Heart right ventricle (tissue), 16 donors: Measurements from ENCODE around the gene ZNF438. TPM values are rescaled to one million over a fixed set of nuclear protein-coding genes. Genes with fewer than 3 reads are reported as not detected.
"Not testable (repeated sequence)": the region's sequence is repeated elsewhere in the genome, so short reads cannot be mapped to it uniquely, and the experiment has no call there.

ENCODE experiments used
- ATAC-seq, 8 donors: fragments of 200-7000 bp; cut with Tn5 transposase; one replicate each; pipeline ENCODE4 v1.9.1; 2020; ENCODE audit warnings: mild to moderate bottlenecking in 8 of 8, moderate library complexity in 8 of 8, moderate number of reproducible peaks in 1 of 8
- DNase-seq, 2 donors: peaks; one replicate each; pipeline ENCODE4 v3.0.0-alpha.2; 2020
- H3K27ac ChIP-seq, 10 donors: fragments of 200-600 bp; sonication (generic) in 2 of 10; one replicate each; pipeline versions ENCODE4 v1.5.0 to v1.8.0; 2020 to 2022; ENCODE audit warnings: mild to moderate bottlenecking in 3 of 10
- H3K27me3 ChIP-seq, 7 donors: fragments of 200-600 bp; one replicate each; pipeline ENCODE4 v1.8.0; 2021 to 2022; ENCODE audit warnings: mild to moderate bottlenecking in 2 of 7
- H3K36me3 ChIP-seq, 9 donors: fragments of 200-600 bp; sonication (generic) in 1 of 9; one replicate each; pipeline versions ENCODE4 v1.5.0 to v1.8.0; 2020 to 2022; ENCODE audit warnings: mild to moderate bottlenecking in 2 of 9
- H3K4me1 ChIP-seq, 9 donors: fragments of 200-600 bp; sonication (generic) in 1 of 9; one replicate each; pipeline versions ENCODE4 v1.5.0 to v1.8.0; 2020 to 2022; ENCODE audit warnings: mild to moderate bottlenecking in 4 of 9
- H3K4me3 ChIP-seq, 10 donors: fragments of 200-600 bp; sonication (generic) in 2 of 10; one replicate each; pipeline versions ENCODE4 v1.5.0 to v1.8.0; 2020 to 2022; ENCODE audit warnings: mild to moderate bottlenecking in 7 of 10, moderate library complexity in 2 of 10
- H3K9me3 ChIP-seq, 11 donors: fragments of 200-600 bp in 10 of 11; sonication (generic) in 2 of 11; one replicate each; pipeline versions ENCODE4 v1.5.0 to v1.8.0; 2013 to 2022; ENCODE audit warnings: mild to moderate bottlenecking in 2 of 11, control low read depth in 1 of 11, moderate library complexity in 1 of 11
- CTCF ChIP-seq, 9 donors: fragments of 200-600 bp; sonication (generic) in 2 of 9; IDR thresholded peaks; one replicate each; pipeline versions ENCODE4 v1.5.0 to v1.8.0; 2021 to 2022; ENCODE audit warnings: antibody characterized with exemption in 9 of 9, mild to moderate bottlenecking in 5 of 9, moderate library complexity in 1 of 9
- WGBS, 2 donors: extraction: QIAGEN DNeasy Blood & Tissue Kit; methylation state at CpG; one replicate each; pipeline ENCODE4 v1.1.7; 2013; ENCODE audit warnings: inconsistent platforms in 1 of 2; 5-methylcytosine and 5-hydroxymethylcytosine counted together
- intact Hi-C, 10 donors: fragments of 100-400 bp; cut with DNase I; formaldehyde crosslinking; loops; one replicate each; pipeline versions ENCODE4 v1.11.1 to v1.14.2; 2022
- polyA plus RNA-seq, 2 donors: library from polyadenylated mRNA; stranded (reverse); fragments of 200-250 nt; gene quantifications; one replicate each; pipeline ENCODE4 v1.2.3, GENCODE V29; 2013
- total RNA-seq, 10 donors: library from RNA; stranded (reverse); fragmentation: NEBNext Ultra II Directional in 3 of 10; extraction: Animal tissue kit (Norgen Biotek cat#: 25700) in 3 of 10; gene quantifications; one replicate each; pipeline versions ENCODE4 v1.2.1 to v1.2.4, GENCODE V29; 2021 to 2023
- donor health status: Arrhythmogenic right ventricular cardiomyopathy.
- donor health status: ischemic (EF 13 %, LVEDD 7.1; RV severe dilation, severe dysfunction).
- donor health status: healthy with polysubstance abuse.
- donor health status: DM: no; HTN: yes; CAD: no.
- donor health status: DM: no; HTN: no; CAD: no.
- donor health status: ischemic (EF 25% LVEDD 6.9; RV normal size, moderate dysfunction).
- donor health status: ischemic (EF 25% LVEDD 5.7; RV mildly dilated, moderate dysfunction).
- donor health status: healthy.
- donor health status: DM: yes; HTN: yes; CAD: no.
- donor health status: Ischemic cardiomyopathy.
- donor health status: ischemic (EF 35%, LVEDD 5.7; RV mildly dilated, moderate dysfunction).
- donor health status: nonischemic (EF 11% LVEDD 7.7; RV severe dilation, severe dysfunction).
- donor health status: DM: yes; HTN: yes; CAD: no.
- donor health status: PGD.
- donor health status: ischemic (EF 29% LVEDD 5.4; RV normal size, mild dysfunction).
- donor health status: nonischemic (EF 23%, LVEDD 6.1; RV moderate dilation, normal function).

The ZNF438 gene
- total and polyA plus RNA-seq, 12 donors, result 7.8 to 21.1 (median 12.4) TPM

GRCh38 chr10:30939643-30940251 lies 91.9 kb downstream of the ZNF438 start:
- ATAC-seq, result peak in 2 of 8 donors; percentile 17 to 56

GRCh38 chr10:30935078-30935477 lies 96.6 kb downstream of the ZNF438 start:
- intact Hi-C loops, result no loop called here
- Histone ChIP-seq H3K27me3 (no peaks in the 10 kb centered on the region), H3K4me1 (peaks cover 4 to 10% (median 7%) of the 10 kb centered on the region in 9 donors), H3K9me3 (no peaks in the 10 kb centered on the region), H3K36me3 (peaks cover 0 to 62% (median 10%) of the 10 kb centered on the region in 9 donors), H3K4me3 (no peak overlapping the region), H3K27ac (no peak overlapping the region)
- WGBS, 2 donors, result 87 to 100% methylated on average over 1 of the region's 1 CpG
- no peak for TF ChIP-seq CTCF (IDR thresholded peaks at IDR 0.05)
- peak in 1 of 8 donors; percentile 57 for ATAC-seq
- no peak for DNase-seq

More at GRCh38 chr10:30939643-30940251, 91.9 kb downstream of the ZNF438 start:
- Histone ChIP-seq H3K27ac (peak overlapping the region in 3 of 10 donors; percentile 4 to 60 (median 23)), H3K4me3 (no peak overlapping the region), H3K9me3 (no peaks in the 10 kb centered on the region), H3K27me3 (no peaks in the 10 kb centered on the region), H3K36me3 (peaks cover 0 to 41% (median 7%) of the 10 kb centered on the region in 9 donors), H3K4me1 (peaks cover 4 to 32% (median 18%) of the 10 kb centered on the region in 9 donors)
- TF ChIP-seq CTCF (IDR thresholded peaks at IDR 0.05), result no peak
- intact Hi-C loops, result loop anchor here in 1 of 10 donors (10.0 kb wide), 1 partner anchor 95 kb away; no protein-coding TSS in a partner anchor
- no peak for DNase-seq

GRCh38 chr10:30931094-30931493 lies 100.6 kb downstream of the ZNF438 start:
- intact Hi-C loops, result no loop called here
- DNase-seq (no peak), ATAC-seq (no peak)
- Histone ChIP-seq H3K27me3 (no peaks in the 10 kb centered on the region), H3K36me3 (peaks cover 0 to 48% (median 13%) of the 10 kb centered on the region in 9 donors), H3K4me1 (peaks cover 0 to 4% (median 0%) of the 10 kb centered on the region in 9 donors), H3K9me3 (no peaks in the 10 kb centered on the region), H3K27ac (no peak overlapping the region), H3K4me3 (no peak overlapping the region)
- TF ChIP-seq CTCF (IDR thresholded peaks at IDR 0.05), result no peak

GRCh38 chr10:30929901-30930520 lies 101.7 kb downstream of the ZNF438 start:
- peaks cover 0 to 4% (median 0%) of the 10 kb centered on the region in 9 donors for H3K4me1 ChIP-seq
- H3K27me3 ChIP-seq, result no peaks in the 10 kb centered on the region
- WGBS, 2 donors, result 98 to 99% methylated on average over 20 to 23 of the region's 23 CpGs
- no peak overlapping the region for H3K4me3 ChIP-seq
- H3K36me3 ChIP-seq, result peaks cover 0 to 42% (median 6%) of the 10 kb centered on the region in 9 donors
- DNase-seq (no peak), ATAC-seq (peak in 1 of 8 donors; percentile 15)
- TF ChIP-seq CTCF (IDR thresholded peaks at IDR 0.05), result no peak
- H3K27ac ChIP-seq, result no peak overlapping the region
- intact Hi-C loops, result no loop called here
- peaks cover 0 to 7% (median 0%) of the 10 kb centered on the region in 11 donors for H3K9me3 ChIP-seq

- H3K27me3 ChIP-seq, H3K27ac ChIP-seq, H3K4me1 ChIP-seq, H3K4me3 ChIP-seq, ATAC-seq, intact Hi-C loops, DNase-seq: not testable (repeated sequence)
- WGBS, 2 donors, result 92 to 95% methylated on average over 10 of the region's 10 CpGs
- Histone ChIP-seq H3K9me3 (peaks cover 0 to 14% (median 6%) of the 10 kb centered on the region in 11 donors), H3K36me3 (peaks cover 0 to 48% (median 6%) of the 10 kb centered on the region in 9 donors)
These were observed 102.3 kb downstream of the ZNF438 start for GRCh38 chr10:30929311-30929729.
